LNCAP (cell line): ENCODE results near the gene POLK.

Experiments
- TF ChIP-seq, protein P1 (sequence below): fragments of 450-650 bp; IDR thresholded peaks from 2 replicates; pipeline ENCODE4 v1.5.1; 2017; ENCODE audit warnings: mild to moderate bottlenecking

The POLK gene

DNA sequence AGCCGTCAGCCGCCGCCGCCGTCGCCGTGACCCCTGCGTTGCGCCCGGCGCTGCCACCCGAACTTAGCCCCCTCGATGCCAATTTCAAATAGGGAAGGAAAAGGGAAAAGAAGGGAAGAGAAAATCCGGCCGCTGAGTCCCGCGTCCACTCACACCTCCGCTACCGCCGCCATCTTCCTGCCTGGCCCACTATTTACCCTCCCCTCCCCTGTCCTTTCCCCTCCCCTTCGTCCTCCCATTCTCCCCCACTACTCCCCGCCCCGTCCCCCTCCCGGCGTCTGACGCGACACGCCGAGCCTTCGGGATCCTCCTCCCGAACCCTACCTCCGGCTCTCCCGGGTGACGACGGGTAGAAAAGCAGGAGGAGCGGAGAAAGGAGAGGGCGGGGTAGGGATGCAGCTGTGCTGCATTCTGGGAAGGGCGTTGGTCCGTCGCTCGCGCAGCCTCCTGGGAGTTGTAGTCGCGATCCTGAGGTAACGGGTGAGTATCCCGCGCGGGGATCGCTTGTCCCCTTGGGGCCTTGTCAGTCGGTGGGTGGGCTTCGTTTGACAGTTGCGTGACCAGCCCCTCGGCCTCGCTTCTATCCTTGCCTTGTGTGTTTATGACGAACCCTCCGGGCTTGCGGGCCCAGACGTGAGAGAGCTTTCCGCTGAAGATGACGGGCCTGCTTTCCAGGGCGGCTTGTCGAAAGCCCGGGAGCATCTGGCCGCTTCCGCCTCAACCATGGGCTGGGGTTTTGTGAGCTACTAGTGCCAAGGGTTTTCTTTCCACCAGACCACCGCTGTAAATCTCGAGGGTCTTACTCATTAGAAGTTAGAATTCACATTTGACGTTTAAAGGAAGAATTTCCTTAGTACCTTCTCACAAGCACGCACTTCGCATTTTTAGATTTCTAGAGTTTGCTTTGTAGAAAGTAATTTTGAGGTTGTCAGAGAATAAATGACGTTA lies at the start of gene POLK, which contains the start of gene CERT1:
Gene POLK, plus strand, starts transcription at position 457 of the 948 bp plus-strand sequence.
Gene CERT1, minus strand, starts transcription at position 195 of the 948 bp plus-strand sequence. CDS start 422 bp downstream, outside the sequence.
- TF ChIP-seq, protein P1, sequence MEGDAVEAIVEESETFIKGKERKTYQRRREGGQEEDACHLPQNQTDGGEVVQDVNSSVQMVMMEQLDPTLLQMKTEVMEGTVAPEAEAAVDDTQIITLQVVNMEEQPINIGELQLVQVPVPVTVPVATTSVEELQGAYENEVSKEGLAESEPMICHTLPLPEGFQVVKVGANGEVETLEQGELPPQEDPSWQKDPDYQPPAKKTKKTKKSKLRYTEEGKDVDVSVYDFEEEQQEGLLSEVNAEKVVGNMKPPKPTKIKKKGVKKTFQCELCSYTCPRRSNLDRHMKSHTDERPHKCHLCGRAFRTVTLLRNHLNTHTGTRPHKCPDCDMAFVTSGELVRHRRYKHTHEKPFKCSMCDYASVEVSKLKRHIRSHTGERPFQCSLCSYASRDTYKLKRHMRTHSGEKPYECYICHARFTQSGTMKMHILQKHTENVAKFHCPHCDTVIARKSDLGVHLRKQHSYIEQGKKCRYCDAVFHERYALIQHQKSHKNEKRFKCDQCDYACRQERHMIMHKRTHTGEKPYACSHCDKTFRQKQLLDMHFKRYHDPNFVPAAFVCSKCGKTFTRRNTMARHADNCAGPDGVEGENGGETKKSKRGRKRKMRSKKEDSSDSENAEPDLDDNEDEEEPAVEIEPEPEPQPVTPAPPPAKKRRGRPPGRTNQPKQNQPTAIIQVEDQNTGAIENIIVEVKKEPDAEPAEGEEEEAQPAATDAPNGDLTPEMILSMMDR: no peak

DNA sequence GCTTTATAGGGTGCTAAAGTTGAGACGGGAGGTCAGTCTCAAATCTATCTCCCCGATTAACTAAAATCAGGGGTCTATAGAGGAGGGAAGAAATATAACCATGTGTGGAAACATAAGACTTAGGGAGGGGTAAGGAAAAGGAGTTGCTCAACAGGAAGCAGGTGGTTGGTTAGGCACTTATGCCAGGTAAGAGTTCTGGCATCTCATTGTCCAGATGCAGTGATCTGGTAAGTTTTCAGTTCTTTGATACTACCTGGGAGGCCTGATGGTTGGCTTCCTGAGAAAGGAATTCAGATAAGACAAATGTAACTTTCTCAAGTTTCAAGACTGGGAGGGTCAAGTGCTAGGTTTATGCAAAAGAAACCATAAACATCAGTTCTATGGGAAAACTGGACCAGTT lies 48.0 kb upstream of the POLK start:
- TF ChIP-seq, protein P1: no peak

DNA sequence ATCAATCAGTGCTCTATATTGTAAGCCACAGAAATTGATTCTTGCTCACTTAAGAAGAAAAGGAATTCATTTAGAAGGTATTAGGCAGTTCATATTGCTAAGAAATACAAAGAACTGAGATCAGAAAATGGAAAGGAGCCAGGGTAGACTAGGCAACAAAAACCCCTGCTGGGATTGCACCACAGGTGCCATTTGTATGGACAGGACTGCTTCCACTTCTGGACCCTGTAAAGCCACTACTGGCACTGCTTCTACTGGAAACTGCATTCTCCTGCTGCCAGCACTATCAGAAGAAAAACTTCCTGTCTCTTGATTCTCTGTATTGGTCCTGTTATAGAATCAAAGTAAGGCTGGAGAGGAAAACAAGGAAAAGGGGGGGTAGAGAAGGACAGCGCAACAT lies 46.2 kb upstream of the POLK start:
- TF ChIP-seq, protein P1: no peak

DNA sequence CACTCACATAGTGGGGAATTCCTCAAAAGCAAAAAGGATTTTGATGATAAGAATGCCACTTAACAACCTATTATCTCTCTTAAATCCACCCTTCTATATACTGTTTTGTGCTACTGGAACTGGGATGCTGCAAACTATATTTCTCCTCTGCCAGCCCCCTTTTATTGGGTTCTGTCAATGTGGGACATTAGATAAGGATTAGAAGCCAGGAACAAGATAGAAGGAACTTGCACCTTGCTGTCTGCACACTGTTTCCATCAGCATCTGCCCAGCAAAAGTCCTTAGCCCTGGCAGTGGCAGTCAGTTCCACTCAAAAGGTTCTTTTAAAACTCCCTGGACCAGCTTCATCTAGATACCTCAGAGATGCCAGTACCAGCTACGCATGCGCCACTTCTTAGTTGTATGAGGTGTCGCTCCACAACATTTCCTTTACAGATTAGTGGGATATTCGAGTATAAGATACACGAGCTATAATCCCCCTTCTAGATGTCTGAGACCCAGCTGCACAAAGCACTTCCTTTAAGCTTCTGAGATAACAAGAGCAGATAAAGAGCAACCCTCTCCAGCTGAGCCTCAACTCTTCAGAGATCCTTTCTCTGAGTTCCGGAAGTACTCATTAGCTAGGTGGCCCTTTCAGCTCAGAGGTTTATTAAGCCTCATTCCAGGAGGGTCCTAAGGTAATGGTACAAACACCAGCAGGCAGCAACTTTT lies 45.5 kb upstream of the POLK start:
- TF ChIP-seq, protein P1: no peak

DNA sequence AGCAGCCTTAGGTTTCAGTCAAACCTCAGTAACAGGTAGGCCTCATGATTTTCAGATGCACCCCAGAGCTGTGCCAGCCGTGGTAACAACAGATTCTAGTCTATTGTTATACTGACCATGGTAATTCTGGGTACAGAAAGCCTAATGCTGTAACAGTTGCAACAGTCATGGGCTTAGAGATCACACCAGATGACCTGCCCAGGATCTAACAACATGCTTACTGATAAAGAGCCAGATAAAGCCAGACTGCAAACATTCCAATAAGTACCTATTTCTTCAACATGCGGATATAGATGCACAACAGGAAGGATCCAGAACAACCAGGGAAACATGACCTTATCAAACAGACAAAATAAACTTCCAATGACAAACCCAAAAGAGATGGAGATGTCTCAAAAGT lies 43.1 kb upstream of the POLK start:
- TF ChIP-seq, protein P1: no peak

DNA sequence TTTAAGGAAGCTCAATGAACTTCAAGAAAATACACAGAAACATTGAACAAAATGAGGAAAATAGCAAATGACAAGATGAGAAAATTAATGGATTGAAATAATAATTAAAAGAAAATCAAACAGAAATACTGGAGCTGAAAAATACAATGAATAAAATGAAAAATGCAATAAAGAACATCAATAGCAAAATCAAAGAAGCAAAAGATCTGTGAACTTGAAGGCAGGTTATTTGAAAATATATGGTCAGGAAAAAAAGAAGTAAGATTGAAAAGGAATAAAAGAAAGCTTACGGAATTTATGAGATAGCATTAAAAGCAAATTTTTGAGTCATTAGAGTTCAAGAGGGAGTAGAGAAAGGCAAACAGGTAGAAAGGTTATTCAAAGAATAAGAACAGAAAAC lies 42.7 kb upstream of the POLK start:
- TF ChIP-seq, protein P1: no peak

DNA sequence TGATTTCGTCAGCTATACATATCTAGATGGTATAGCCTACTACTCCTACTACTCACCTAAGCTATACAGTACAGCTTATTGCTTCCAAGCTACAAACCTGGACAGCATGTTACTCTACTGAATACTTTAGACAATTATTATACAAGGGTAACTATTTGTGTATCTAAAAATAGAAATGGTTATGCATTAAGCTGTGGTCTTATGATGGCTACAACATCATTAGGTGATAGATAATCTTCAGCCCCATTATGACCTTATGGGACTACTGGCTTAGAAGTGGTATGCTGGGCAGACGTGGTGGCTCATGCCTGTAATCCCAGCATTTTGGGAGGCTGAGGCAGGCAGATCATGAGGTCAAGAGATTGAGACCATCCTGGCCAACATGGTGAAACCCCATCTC lies 40.5 kb upstream of the POLK start:
- TF ChIP-seq, protein P1: no peak
